ENCODE data around the gene CFAP43. TPM values are rescaled to one million over a fixed set of nuclear protein-coding genes. Genes with fewer than 3 reads are reported as not detected.

CFAP43 gene
- total and polyA plus RNA-seq, 9 of the 15 experiments (the other 6 are each of a cell fraction or from before 2014, with no cell fraction given), result 0.07 to 0.86 (median 0.11) TPM; not detected in 1

DNA sequence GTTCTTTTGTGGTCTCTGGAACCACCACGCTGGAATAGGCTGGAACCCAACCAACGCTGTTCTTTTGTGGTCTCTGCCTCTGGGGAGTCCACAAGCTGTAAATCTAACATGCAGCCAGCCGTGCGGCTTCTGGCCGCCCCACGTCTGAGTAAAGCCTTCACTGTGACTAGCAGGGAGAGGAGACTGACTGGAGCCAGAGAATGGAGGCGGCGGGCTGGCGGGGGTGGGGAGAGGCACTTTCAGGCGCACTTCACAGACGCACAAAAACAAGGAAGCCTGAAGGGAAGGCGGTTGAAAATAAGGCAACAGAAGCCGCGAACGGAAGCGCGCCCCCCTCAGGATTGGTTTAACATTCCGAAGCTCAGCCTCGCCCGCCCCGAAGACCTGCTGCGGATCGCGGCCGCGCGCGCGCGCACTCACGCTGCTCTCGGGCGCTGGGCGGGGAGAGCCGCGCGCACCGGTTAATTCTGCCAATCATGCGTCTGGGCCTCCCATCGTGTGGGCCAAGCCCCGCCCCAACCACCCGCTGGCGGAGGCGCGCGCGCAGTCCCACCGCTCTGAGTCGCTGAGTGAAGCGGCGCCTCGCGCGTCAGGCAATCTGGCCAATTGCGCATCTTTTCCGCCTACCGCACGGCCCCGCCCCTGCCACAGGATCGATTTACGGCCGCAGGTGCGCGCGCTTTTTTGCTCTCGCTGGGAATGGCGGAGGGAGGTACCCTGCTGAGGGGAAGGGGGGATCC is 110.5 kb downstream of the CFAP43 start, which contains the start of gene SFR1 (continued):
- TF ChIP-seq, protein P1, sequence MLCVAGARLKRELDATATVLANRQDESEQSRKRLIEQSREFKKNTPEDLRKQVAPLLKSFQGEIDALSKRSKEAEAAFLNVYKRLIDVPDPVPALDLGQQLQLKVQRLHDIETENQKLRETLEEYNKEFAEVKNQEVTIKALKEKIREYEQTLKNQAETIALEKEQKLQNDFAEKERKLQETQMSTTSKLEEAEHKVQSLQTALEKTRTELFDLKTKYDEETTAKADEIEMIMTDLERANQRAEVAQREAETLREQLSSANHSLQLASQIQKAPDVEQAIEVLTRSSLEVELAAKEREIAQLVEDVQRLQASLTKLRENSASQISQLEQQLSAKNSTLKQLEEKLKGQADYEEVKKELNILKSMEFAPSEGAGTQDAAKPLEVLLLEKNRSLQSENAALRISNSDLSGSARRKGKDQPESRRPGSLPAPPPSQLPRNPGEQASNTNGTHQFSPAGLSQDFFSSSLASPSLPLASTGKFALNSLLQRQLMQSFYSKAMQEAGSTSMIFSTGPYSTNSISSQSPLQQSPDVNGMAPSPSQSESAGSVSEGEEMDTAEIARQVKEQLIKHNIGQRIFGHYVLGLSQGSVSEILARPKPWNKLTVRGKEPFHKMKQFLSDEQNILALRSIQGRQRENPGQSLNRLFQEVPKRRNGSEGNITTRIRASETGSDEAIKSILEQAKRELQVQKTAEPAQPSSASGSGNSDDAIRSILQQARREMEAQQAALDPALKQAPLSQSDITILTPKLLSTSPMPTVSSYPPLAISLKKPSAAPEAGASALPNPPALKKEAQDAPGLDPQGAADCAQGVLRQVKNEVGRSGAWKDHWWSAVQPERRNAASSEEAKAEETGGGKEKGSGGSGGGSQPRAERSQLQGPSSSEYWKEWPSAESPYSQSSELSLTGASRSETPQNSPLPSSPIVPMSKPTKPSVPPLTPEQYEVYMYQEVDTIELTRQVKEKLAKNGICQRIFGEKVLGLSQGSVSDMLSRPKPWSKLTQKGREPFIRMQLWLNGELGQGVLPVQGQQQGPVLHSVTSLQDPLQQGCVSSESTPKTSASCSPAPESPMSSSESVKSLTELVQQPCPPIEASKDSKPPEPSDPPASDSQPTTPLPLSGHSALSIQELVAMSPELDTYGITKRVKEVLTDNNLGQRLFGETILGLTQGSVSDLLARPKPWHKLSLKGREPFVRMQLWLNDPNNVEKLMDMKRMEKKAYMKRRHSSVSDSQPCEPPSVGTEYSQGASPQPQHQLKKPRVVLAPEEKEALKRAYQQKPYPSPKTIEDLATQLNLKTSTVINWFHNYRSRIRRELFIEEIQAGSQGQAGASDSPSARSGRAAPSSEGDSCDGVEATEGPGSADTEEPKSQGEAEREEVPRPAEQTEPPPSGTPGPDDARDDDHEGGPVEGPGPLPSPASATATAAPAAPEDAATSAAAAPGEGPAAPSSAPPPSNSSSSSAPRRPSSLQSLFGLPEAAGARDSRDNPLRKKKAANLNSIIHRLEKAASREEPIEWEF (CRISPR knock-in tag; IDR thresholded peaks at IDR 0.05), result no peak
- no peak for TF ChIP-seq MEF2D (tag; conservative IDR thresholded peaks at IDR 0.05; ENCODE audit: low read depth)
- no peak for TF ChIP-seq SRF (CRISPR knock-in tag; IDR thresholded peaks at IDR 0.05)
- TF ChIP-seq, protein P2, sequence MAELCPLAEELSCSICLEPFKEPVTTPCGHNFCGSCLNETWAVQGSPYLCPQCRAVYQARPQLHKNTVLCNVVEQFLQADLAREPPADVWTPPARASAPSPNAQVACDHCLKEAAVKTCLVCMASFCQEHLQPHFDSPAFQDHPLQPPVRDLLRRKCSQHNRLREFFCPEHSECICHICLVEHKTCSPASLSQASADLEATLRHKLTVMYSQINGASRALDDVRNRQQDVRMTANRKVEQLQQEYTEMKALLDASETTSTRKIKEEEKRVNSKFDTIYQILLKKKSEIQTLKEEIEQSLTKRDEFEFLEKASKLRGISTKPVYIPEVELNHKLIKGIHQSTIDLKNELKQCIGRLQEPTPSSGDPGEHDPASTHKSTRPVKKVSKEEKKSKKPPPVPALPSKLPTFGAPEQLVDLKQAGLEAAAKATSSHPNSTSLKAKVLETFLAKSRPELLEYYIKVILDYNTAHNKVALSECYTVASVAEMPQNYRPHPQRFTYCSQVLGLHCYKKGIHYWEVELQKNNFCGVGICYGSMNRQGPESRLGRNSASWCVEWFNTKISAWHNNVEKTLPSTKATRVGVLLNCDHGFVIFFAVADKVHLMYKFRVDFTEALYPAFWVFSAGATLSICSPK (IDR thresholded peaks at IDR 0.05; ENCODE audit: borderline replicate concordance), result no peak
- TF ChIP-seq, protein P3, sequence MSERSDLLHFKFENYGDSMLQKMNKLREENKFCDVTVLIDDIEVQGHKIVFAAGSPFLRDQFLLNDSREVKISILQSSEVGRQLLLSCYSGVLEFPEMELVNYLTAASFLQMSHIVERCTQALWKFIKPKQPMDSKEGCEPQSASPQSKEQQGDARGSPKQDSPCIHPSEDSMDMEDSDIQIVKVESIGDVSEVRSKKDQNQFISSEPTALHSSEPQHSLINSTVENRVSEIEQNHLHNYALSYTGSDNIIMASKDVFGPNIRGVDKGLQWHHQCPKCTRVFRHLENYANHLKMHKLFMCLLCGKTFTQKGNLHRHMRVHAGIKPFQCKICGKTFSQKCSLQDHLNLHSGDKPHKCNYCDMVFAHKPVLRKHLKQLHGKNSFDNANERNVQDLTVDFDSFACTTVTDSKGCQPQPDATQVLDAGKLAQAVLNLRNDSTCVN (CRISPR knock-in tag; IDR thresholded peaks at IDR 0.05), result no peak
- TF ChIP-seq, protein P4, sequence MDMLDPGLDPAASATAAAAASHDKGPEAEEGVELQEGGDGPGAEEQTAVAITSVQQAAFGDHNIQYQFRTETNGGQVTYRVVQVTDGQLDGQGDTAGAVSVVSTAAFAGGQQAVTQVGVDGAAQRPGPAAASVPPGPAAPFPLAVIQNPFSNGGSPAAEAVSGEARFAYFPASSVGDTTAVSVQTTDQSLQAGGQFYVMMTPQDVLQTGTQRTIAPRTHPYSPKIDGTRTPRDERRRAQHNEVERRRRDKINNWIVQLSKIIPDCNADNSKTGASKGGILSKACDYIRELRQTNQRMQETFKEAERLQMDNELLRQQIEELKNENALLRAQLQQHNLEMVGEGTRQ (CRISPR knock-in tag; IDR thresholded peaks at IDR 0.05), result no peak
- TF ChIP-seq SRSF7 (optimal IDR thresholded peaks at IDR 0.05; ENCODE audit: low read depth, low read length), result no peak
- TF ChIP-seq, protein P5, sequence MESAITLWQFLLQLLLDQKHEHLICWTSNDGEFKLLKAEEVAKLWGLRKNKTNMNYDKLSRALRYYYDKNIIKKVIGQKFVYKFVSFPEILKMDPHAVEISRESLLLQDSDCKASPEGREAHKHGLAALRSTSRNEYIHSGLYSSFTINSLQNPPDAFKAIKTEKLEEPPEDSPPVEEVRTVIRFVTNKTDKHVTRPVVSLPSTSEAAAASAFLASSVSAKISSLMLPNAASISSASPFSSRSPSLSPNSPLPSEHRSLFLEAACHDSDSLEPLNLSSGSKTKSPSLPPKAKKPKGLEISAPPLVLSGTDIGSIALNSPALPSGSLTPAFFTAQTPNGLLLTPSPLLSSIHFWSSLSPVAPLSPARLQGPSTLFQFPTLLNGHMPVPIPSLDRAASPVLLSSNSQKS (CRISPR knock-in tag; IDR thresholded peaks at IDR 0.05), result no peak
- TF ChIP-seq NBN (IDR thresholded peaks at IDR 0.05; ENCODE audit: low read depth), result 0 out of 2 replicates have a peak, but pooled peaks have one; percentile 38
- TF ChIP-seq ZNF766 (CRISPR knock-in tag; conservative IDR thresholded peaks at IDR 0.05), result no peak; the same call in 1 of the 2 replicates
- TF ChIP-seq, protein P6, sequence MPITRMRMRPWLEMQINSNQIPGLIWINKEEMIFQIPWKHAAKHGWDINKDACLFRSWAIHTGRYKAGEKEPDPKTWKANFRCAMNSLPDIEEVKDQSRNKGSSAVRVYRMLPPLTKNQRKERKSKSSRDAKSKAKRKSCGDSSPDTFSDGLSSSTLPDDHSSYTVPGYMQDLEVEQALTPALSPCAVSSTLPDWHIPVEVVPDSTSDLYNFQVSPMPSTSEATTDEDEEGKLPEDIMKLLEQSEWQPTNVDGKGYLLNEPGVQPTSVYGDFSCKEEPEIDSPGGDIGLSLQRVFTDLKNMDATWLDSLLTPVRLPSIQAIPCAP (CRISPR knock-in tag; IDR thresholded peaks at IDR 0.05; ENCODE audit: borderline replicate concordance), result 0 out of 2 replicates have a peak, but pooled peaks have one; percentile 43
- TF ChIP-seq, protein P7, sequence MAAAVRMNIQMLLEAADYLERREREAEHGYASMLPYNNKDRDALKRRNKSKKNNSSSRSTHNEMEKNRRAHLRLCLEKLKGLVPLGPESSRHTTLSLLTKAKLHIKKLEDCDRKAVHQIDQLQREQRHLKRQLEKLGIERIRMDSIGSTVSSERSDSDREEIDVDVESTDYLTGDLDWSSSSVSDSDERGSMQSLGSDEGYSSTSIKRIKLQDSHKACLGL (CRISPR knock-in tag; IDR thresholded peaks at IDR 0.05; ENCODE audit: borderline replicate concordance, poor library complexity, severe bottlenecking), result no peak
- no peak for TF ChIP-seq NCOR1 (IDR thresholded peaks at IDR 0.05)
- TF ChIP-seq SMARCA4 (IDR thresholded peaks at IDR 0.05), result no peak
